ENCODE data around the gene MPP2.
"Not testable (repeated sequence)": the region's sequence is repeated elsewhere in the genome, so short reads cannot be mapped to it uniquely, and the experiment has no call there.

The MPP2 gene

GRCh38 chr17:43900183-43900857, 7.0 kb downstream of the MPP2 start:
- H3K4me3 ChIP-seq (ENCODE audit: low read length), result peak overlapping the region; percentile 69
- no peaks in the 10 kb centered on the region; the same call in 1 of the 2 replicates for H3K27me3 ChIP-seq (replicated peaks; ENCODE audit: insufficient read depth, low read length)
- H3K36me3 ChIP-seq (replicated peaks; ENCODE audit: insufficient read depth, low read length), result no peaks in the 10 kb centered on the region
- no peaks in the 10 kb centered on the region for H4K20me1 ChIP-seq (ENCODE audit: insufficient read depth, low read length)
- H3K9ac ChIP-seq (ENCODE audit: low read length), result peak overlapping the region; percentile 42; the same call in 1 of the 2 replicates
- peak; percentile 80 for DNase-seq
- H3K9me3 ChIP-seq (replicated peaks; ENCODE audit: insufficient read depth, low read length), result no peaks in the 10 kb centered on the region
- H3K79me2 ChIP-seq (ENCODE audit: low read length), result no peaks in the 10 kb centered on the region
- no peak for TF ChIP-seq CTCF (IDR thresholded peaks at IDR 0.05; ENCODE audit: low read length)
- no peak for TF ChIP-seq EZH2phosphoT487 (IDR thresholded peaks at IDR 0.05; ENCODE audit: low read length)
- no peak for TF ChIP-seq EZH2 (optimal IDR thresholded peaks at IDR 0.05; ENCODE audit: low read depth, low read length)
- no peaks in the 10 kb centered on the region for H3K9me2 ChIP-seq (replicated peaks; ENCODE audit: insufficient read depth, low read length)
- peak overlapping the region; percentile 95 for H3K4me2 ChIP-seq (ENCODE audit: low read depth, low read length)
- H3K4me1 ChIP-seq (ENCODE audit: low read length), result peaks cover 3% of the 10 kb centered on the region; the same call in 1 of the 2 replicates
- no peak overlapping the region for H3K27ac ChIP-seq (ENCODE audit: low read length)
- peak overlapping the region; percentile 93 for H2AFZ ChIP-seq (ENCODE audit: low read length)
- H3F3A ChIP-seq (ENCODE audit: insufficient read depth, low read length), result no peaks in the 10 kb centered on the region

GRCh38 chr17:43898446-43898845, 8.9 kb downstream of the MPP2 start:
- DNase-seq, result no peak
- no peaks in the 10 kb centered on the region for H3K79me2 ChIP-seq (ENCODE audit: low read length)
- H3K27me3 ChIP-seq (replicated peaks; ENCODE audit: insufficient read depth, low read length), result no peaks in the 10 kb centered on the region; the same call in 1 of the 2 replicates
- no peaks in the 10 kb centered on the region for H3F3A ChIP-seq (ENCODE audit: insufficient read depth, low read length)
- no peaks in the 10 kb centered on the region for H3K9me2 ChIP-seq (replicated peaks; ENCODE audit: insufficient read depth, low read length)
- H3K27ac ChIP-seq (ENCODE audit: low read length), result no peak overlapping the region
- TF ChIP-seq EZH2phosphoT487 (IDR thresholded peaks at IDR 0.05; ENCODE audit: low read length), result no peak
- no peak for TF ChIP-seq EZH2 (optimal IDR thresholded peaks at IDR 0.05; ENCODE audit: low read depth, low read length)
- TF ChIP-seq CTCF (IDR thresholded peaks at IDR 0.05; ENCODE audit: low read length), result no peak
- H3K4me2 ChIP-seq (ENCODE audit: low read depth, low read length), result no peak overlapping the region
- H2AFZ ChIP-seq (ENCODE audit: low read length), result no peak overlapping the region
- no peak overlapping the region for H3K4me3 ChIP-seq (ENCODE audit: low read length)
- no peaks in the 10 kb centered on the region for H3K9me3 ChIP-seq (replicated peaks; ENCODE audit: insufficient read depth, low read length)
- no peaks in the 10 kb centered on the region for H4K20me1 ChIP-seq (ENCODE audit: insufficient read depth, low read length)
- H3K4me1 ChIP-seq (ENCODE audit: low read length), result peaks cover 3% of the 10 kb centered on the region; the same call in 1 of the 2 replicates
- H3K9ac ChIP-seq (ENCODE audit: low read length), result no peak overlapping the region
- no peaks in the 10 kb centered on the region for H3K36me3 ChIP-seq (replicated peaks; ENCODE audit: insufficient read depth, low read length)

GRCh38 chr17:43897831-43898230, 9.5 kb downstream of the MPP2 start:
- Histone ChIP-seq H3F3A (ENCODE audit: insufficient read depth, low read length) (no peaks in the 10 kb centered on the region), H3K27me3 (replicated peaks; ENCODE audit: insufficient read depth, low read length) (no peaks in the 10 kb centered on the region; the same call in 1 of the 2 replicates), H3K4me3 (ENCODE audit: low read length) (no peak overlapping the region), H3K27ac (ENCODE audit: low read length) (no peak overlapping the region), H3K9me2 (replicated peaks; ENCODE audit: insufficient read depth, low read length) (no peaks in the 10 kb centered on the region), H3K9me3 (replicated peaks; ENCODE audit: insufficient read depth, low read length) (no peaks in the 10 kb centered on the region), H2AFZ (ENCODE audit: low read length) (no peak overlapping the region), H3K36me3 (replicated peaks; ENCODE audit: insufficient read depth, low read length) (no peaks in the 10 kb centered on the region), H4K20me1 (ENCODE audit: insufficient read depth, low read length) (no peaks in the 10 kb centered on the region), H3K9ac (ENCODE audit: low read length) (no peak overlapping the region), H3K4me2 (ENCODE audit: low read depth, low read length) (no peak overlapping the region), H3K4me1 (ENCODE audit: low read length) (peaks cover 3% of the 10 kb centered on the region; the same call in 1 of the 2 replicates), H3K79me2 (ENCODE audit: low read length) (no peaks in the 10 kb centered on the region)
- TF ChIP-seq EZH2phosphoT487 (IDR thresholded peaks at IDR 0.05; ENCODE audit: low read length), result no peak
- TF ChIP-seq CTCF (IDR thresholded peaks at IDR 0.05; ENCODE audit: low read length), result no peak
- TF ChIP-seq EZH2 (optimal IDR thresholded peaks at IDR 0.05; ENCODE audit: low read depth, low read length), result no peak
- no peak for DNase-seq

- H3K9ac ChIP-seq (ENCODE audit: low read length); H3K4me2 ChIP-seq (ENCODE audit: low read depth, low read length); H3K9me2 ChIP-seq (replicated peaks; ENCODE audit: insufficient read depth, low read length); DNase-seq; H3K9me3 ChIP-seq (replicated peaks; ENCODE audit: insufficient read depth, low read length); H4K20me1 ChIP-seq (ENCODE audit: insufficient read depth, low read length); H3K36me3 ChIP-seq (replicated peaks; ENCODE audit: insufficient read depth, low read length); H3K4me3 ChIP-seq (ENCODE audit: low read length); H3K27ac ChIP-seq (ENCODE audit: low read length); H3F3A ChIP-seq (ENCODE audit: insufficient read depth, low read length); H3K27me3 ChIP-seq (replicated peaks; ENCODE audit: insufficient read depth, low read length); H2AFZ ChIP-seq (ENCODE audit: low read length); H3K4me1 ChIP-seq (ENCODE audit: low read length); H3K79me2 ChIP-seq (ENCODE audit: low read length): not testable (repeated sequence)
Measured at GRCh38 chr17:43894494-43894893, 12.8 kb downstream of the MPP2 start.

Measured in MM.1S (cell line).